Measurements from ENCODE around the gene SNAI3.
A peak's percentile ranks its signal among the peaks of the same experiment; 100 is the strongest.

SNAI3 gene

DNA sequence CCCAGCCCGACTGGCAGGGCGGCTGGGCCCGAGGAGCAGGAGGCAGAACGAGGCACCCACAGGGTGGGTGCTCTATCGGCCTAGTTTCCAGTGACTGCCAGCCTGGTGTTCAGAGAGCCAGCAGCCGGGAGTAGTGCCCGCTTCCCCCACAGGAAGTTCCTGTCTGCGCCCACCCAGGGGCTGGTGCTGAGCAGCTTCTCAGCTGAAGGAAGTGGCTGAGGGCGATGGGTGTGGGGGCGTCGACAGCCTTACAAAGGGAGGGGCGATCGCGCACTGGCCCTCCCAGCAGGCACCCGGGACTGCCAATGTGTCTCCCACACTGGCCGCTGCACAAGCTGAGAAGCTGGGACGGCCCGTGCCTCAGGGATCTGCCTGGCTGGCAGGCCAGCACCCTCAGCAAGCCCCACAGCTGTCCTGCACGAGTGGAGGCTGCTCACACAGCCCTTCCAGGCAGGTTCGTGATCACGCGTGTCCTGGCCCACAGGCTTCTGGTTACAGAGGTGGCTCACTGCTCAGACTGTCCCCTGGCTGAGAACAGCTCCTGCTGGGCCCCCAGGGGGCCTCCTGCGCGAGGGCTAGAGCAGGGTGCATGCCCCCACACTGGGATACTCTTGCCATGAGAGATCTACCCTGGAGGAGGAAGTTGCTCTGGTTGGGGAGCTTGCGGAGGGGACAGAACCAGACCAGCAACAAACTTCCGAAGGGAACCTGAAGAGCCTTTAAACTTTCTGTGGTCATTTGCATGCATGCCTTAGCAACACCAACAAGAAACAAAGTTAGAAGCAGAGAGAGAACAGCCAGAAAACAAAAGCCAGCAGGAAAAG lies 17.4 kb upstream of the SNAI3 start:
- peak; percentile 48 to 55 for DNase-seq

DNA sequence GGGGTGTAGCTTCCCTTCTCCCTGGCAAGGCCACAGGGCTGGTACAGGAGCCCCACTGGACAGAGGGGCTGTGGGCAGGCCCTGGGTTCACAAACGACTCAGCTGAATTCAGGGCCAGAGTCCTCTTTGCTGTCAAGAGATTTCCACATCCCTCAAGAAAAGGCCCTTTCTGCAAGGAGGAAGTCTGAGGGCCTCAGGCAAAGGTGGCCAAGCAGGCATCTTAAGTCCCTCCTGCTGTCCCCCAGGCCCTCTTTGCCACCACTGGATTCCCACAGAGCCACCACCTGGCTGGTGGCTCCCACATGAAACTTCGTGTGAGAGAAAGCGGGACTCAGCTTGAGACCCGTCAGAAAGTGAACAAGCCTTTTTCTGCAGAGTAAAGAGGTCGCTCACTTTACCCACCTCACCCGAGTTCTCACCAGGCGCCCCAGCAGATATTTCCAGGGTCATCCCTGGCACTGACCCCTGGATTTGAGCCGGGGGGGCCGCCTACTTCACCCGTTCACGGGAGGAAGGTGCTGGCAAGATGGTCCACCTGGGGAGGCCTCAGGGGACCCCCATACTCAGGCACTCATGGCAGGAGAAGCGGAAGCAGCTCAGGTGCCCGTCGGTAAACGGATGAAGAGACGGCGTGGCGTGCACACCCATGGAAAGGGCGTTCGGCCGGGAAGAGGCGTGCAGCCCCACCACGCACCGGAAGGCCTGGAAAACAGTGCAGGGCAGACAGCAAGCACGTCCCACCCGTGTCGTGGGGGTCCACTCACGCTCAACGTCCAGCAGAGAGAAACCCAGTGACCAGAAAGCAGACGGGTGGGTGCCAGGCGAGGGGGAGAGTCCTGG lies 16.3 kb upstream of the SNAI3 start:
- DNase-seq, result no peak

DNA sequence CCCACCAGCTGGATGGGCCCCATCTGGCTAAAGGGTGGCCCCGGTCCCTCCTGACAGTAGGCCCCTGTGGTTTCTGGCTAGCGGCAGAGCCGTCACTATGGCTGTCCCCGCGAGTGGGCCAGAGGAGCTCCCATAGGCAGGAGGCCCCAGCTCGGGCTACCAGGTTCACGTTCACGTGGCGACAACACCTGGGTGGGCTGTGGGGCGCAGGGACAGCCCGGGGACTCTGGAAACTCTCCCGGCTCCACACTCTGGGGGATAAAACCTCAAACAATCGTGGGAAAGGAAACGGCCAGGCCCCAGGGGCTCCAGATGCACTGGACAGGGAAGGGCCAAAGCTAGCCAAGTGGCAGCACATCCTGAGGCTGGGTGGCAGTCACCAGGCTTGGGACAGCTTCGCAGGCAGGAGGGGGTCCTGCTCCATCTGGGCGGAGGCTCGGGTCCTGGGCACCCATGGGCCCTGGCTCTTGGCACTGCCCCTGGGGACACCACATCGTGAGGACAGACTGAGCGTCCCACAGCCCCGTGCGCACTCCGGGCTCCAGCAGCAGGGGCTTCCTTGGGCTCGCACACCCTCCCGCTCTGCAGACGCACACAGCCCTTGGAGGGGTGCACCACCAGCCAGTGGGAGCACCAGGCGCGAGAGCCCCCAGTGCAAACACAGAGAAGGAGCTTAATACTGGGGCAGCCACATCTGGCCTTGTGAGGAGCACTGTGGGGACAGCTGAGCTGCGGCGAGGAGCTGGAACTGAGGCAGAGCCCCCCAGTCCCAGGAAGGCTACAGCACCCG lies 15.5 kb upstream of the SNAI3 start:
- DNase-seq, result no peak

- peak; percentile 93 to 94 for DNase-seq
Observed at GRCh38 chr16:88700636-88701482, 14.6 kb upstream of the SNAI3 start.

DNA sequence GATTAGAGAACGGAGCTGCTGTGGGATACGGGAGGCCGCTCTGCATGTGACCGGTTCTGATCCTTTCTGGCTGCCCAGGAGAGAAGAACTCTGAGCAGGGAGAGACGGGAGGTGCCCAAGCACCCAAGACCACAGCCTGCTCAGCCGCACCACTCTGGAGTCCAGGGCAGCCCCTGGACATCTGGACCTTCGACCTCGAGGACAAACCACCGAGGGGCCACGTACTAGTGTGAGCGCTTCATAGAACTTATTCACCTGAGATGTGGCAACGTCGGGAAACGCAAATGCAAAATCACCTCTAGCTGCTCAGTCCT lies 14.0 kb upstream of the SNAI3 start:
- no peak for DNase-seq

DNA sequence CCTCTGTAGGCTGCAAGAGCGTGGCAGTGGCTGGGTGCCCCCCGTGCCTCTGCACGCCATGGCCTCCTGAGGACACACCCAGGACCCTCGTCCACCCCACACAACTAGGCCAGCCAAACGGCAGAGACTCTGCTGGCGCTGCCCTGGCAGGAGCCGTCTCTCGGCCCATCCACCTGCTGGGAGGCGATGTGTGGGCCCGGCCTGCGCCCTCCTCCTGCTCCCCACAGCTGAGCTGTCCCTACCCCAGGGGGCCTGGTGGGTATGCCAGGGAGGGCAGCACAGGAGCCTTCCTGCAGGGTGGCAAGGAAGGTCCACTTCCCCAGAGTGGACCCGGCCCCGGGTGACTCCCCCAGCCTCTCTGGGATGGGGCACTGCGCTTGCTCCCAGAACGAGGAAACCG lies 12.9 kb upstream of the SNAI3 start:
- no peak for DNase-seq

GRCh38 chr16:88698646-88699045 lies 12.3 kb upstream of the SNAI3 start:
- DNase-seq, result no peak

GRCh38 chr16:88697831-88698615 lies 11.7 kb upstream of the SNAI3 start:
- no peak for DNase-seq

GRCh38 chr16:88697116-88697830 lies 11.0 kb upstream of the SNAI3 start:
- DNase-seq, result no peak

DNA sequence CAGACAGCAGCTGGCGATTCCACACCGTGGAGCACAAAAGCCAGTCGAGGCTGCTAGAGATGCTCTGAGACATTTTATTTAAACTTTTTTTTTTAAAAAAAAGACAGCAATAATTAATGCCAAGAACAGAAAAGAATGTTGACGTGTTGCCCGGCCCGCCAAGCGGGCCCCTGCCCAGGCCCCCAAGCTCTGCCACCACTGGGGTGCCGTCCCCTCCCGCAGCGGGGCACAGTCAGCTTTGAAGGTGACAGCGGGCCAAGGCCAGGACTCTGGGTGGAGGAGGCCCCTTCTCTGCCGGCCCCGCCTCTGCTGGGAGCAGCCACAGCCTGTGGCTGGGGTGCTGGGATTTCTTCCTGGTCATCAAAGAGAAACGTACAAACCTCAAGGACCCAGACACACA lies 10.1 kb upstream of the SNAI3 start:
- DNase-seq, result no peak

DNA sequence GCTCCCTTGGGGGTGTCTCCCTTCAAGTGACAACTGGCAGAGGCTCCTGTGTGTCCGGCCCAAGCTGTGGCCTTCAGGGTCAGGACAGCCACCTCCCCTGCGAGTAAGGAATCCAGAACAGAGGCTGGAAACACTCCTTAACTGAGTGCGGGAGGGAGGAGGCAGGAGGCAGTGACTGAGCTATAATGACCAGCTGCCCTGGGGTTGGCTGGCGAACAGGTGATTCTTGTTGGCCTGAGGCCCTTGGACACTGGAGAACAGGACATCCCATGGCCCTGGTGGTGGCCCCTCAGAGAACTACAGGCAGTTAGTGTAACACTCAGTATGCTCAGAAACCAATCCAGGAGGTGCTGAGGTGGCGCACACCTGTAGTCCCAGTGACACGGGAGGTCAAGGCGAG lies 9.4 kb upstream of the SNAI3 start:
- DNase-seq, result no peak

GRCh38 chr16:88695218-88695617 lies 8.9 kb upstream of the SNAI3 start:
- no peak for DNase-seq

- no peak for DNase-seq
Observed at GRCh38 chr16:88694221-88695087, 8.1 kb upstream of the SNAI3 start.

GRCh38 chr16:88693420-88694177 lies 7.3 kb upstream of the SNAI3 start:
- no peak for DNase-seq

DNA sequence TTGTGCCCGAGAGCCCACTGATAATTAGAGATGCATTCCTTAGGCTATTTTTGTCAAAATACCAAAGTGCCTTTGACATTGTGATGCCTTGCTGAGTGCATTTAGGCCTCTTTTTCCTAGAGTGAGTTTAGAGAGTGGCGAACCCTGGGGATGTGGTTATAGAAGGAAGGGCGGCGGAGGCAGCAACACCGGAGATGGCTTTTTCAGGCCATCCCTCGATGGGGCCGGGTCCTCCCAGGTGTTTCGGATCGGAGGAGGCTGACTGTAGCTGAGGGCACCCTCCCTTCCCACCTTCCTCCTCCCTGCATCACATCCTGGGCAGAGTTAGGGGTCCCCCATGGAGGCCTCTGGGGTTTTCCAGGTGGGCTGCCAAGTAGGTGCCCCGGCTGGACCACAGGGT lies 6.6 kb upstream of the SNAI3 start:
- no peak for DNase-seq

DNA sequence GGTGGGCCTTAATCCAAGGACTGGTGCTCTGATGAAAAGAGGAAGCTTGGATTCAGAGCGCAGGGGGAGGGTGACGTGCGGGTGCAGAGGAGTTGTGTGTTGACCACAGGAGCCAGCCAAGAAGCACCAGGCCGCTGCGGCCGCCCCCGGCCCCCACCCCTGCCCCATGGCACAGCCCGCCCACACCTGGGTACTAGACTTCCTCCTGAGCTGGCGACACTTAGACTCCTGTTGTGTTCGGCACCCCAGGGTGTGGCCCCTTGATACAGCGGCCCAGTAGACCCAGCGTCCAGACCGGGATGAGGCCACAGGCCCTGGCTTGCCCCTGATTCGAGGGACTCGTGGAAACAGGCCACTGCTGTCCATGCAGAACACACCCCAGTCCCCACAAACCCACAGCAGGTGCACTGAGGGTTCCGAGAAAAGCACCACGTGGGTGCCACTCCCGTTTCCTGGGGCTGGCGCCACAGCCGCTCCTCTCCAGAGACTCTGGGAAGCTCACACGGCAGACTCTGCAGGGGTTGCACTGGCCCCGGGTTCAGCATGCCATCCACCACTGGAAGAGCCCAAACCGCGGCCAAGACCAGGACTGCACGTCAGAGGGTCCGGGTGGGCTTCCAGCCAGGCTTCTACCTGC lies 5.7 kb upstream of the SNAI3 start:
- DNase-seq, result no peak

DNA sequence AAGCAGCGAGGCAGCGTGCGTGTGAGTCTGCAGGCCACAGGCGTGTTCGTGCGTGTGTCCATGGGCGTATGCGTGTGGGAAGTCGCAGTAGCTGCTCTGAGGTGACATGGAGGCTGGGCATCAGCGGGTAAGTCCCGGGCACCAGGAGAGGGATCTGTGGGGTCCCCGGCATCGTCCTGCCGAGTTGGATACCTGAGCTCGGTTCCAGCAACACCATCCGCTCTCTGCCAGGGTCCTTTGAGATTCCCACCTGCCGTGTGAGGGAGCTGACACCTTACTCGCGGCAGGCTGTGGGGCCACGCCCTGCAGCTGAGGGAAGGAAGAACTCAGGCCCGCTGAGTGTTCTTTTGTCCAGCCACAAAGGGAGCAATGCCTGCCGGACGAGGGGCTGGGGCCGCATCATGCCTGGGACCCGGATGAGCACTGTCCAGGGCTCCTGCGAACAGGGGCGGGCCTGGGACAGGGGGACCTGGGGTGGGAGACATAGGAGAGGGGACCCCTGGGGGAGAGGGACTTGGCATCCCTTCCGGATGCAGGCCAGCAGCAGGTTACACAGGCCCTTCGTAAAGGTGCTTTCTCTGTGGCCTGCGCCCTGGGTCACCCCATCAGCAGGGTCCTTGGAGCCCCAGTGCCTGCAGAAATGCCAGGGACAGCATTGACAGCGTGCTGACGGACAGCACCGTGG lies 5.0 kb upstream of the SNAI3 start:
- DNase-seq, result no peak
